Measurements from ENCODE around the gene DUSP15.
"Not testable (repeated sequence)": the region's sequence is repeated elsewhere in the genome, so short reads cannot be mapped to it uniquely, and the experiment has no call there.

Gene DUSP15

GRCh38 chr20:31869942-31870725, at the start of gene DUSP15, which contains the start of gene TTLL9:
DUSP15 (minus strand) TSS chr20:31870527; CDS start chr20:31870337, 190 bp downstream.
TTLL9 (plus strand) TSS chr20:31870634; CDS start chr20:31871127, 493 bp downstream.
- DNase-seq (ENCODE audit: low read depth) = no peak

GRCh38 chr20:31919410-31920155, 49.3 kb upstream of the DUSP15 start:
- DNase-seq (ENCODE audit: low read depth) = no peak

- DNase-seq (ENCODE audit: low read depth) = no peak
Observed at GRCh38 chr20:31918466-31919105, 48.3 kb upstream of the DUSP15 start.

- not testable (repeated sequence) for DNase-seq (ENCODE audit: low read depth)
Observed at GRCh38 chr20:31917962-31918412, 47.7 kb upstream of the DUSP15 start.

- DNase-seq (ENCODE audit: low read depth) = no peak
Observed at GRCh38 chr20:31916708-31917107, 46.4 kb upstream of the DUSP15 start.

- DNase-seq (ENCODE audit: low read depth) = no peak
Observed at GRCh38 chr20:31915491-31916280, 45.4 kb upstream of the DUSP15 start.

GRCh38 chr20:31914170-31914569, 43.8 kb upstream of the DUSP15 start:
- DNase-seq (ENCODE audit: low read depth) = no peak

GRCh38 chr20:31913431-31914157, 43.3 kb upstream of the DUSP15 start:
- no peak for DNase-seq (ENCODE audit: low read depth)

- DNase-seq (ENCODE audit: low read depth) = no peak
Observed at GRCh38 chr20:31910071-31910803, 39.9 kb upstream of the DUSP15 start.

GRCh38 chr20:31909253-31910070, 39.1 kb upstream of the DUSP15 start:
- DNase-seq (ENCODE audit: low read depth) = no peak

- DNase-seq (ENCODE audit: low read depth) = no peak
Observed at GRCh38 chr20:31908424-31908823, 38.1 kb upstream of the DUSP15 start.

- DNase-seq (ENCODE audit: low read depth) = no peak
Observed at GRCh38 chr20:31908016-31908415, 37.7 kb upstream of the DUSP15 start.

- DNase-seq (ENCODE audit: low read depth) = no peak
Observed at GRCh38 chr20:31907046-31907445, 36.7 kb upstream of the DUSP15 start.

GRCh38 chr20:31906001-31906400, 35.7 kb upstream of the DUSP15 start:
- no peak for DNase-seq (ENCODE audit: low read depth)

GRCh38 chr20:31903627-31904386, 33.5 kb upstream of the DUSP15 start:
- no peak for DNase-seq (ENCODE audit: low read depth)

GRCh38 chr20:31901615-31902014, 31.3 kb upstream of the DUSP15 start:
- DNase-seq (ENCODE audit: low read depth) = no peak

GRCh38 chr20:31897541-31897940, 27.2 kb upstream of the DUSP15 start:
- no peak for DNase-seq (ENCODE audit: low read depth)

- no peak for DNase-seq (ENCODE audit: low read depth)
Observed at GRCh38 chr20:31896049-31896448, 25.7 kb upstream of the DUSP15 start.
